K562 (cell line): ENCODE data around the gene TMOD3. TPM values are rescaled to one million over a fixed set of nuclear protein-coding genes. Genes with fewer than 3 reads are reported as not detected.

Experiments
- BRF1 ChIP-seq: IDR thresholded peaks from 3 replicates; pipeline ENCODE4 v1.6.1; 2011; ENCODE audit warnings: borderline replicate concordance, mild to moderate bottlenecking; ENCODE audit not compliant: insufficient read length; ENCODE audit errors: extremely low read depth
- ELF4 ChIP-seq: fragments of 450-650 bp; formaldehyde crosslinking; IDR thresholded peaks from 2 replicates; pipeline ENCODE4 v1.4.0; 2022; ENCODE audit warnings: missing genetic modification characterization
- ETV6 ChIP-seq, 3 experiments: fragments of 150-350 bp in 1 of 3; sonication (generic) in 1 of 3; formaldehyde crosslinking in 1 of 3; IDR thresholded peaks; 2 replicates each; pipeline versions ENCODE4 v1.6.1 to v1.8.0; 2014 to 2022; ENCODE audit warnings: borderline replicate concordance in 2 of 3, low read depth in 2 of 3, antibody characterized with exemption in 1 of 3, low read length in 1 of 3, mild to moderate bottlenecking in 1 of 3, missing genetic modification reagents in 1 of 3
- FOSL1 ChIP-seq: fragments of 200-800 bp; sonication (Bioruptor generic); conservative IDR thresholded peaks from 2 replicates; pipeline ENCODE4 v1.6.1; 2016; ENCODE audit warnings: missing genetic modification characterization, missing compliant biosample characterization
- HDAC8 ChIP-seq: fragments of 450-650 bp; IDR thresholded peaks from 2 replicates; pipeline ENCODE4 v1.6.1; 2016; ENCODE audit warnings: mild to moderate bottlenecking, missing genetic modification characterization, moderate library complexity, missing compliant biosample characterization
- KDM4B ChIP-seq, 2 experiments: fragments of 450-650 bp in 1 of 2; sonication (generic) in 1 of 2; IDR thresholded peaks; 2 replicates each; pipeline ENCODE4 v1.6.1; 2016 to 2017; ENCODE audit warnings: borderline replicate concordance in 2 of 2, antibody characterized with exemption in 1 of 2, low read depth in 1 of 2, mild to moderate bottlenecking in 1 of 2
- MCM5 ChIP-seq: fragments of 450-650 bp; IDR thresholded peaks from 2 replicates; pipeline ENCODE4 v1.6.1; 2016; ENCODE audit warnings: low read depth
- NFIC ChIP-seq: fragments of 450-650 bp; IDR thresholded peaks from 2 replicates; pipeline ENCODE4 v1.6.1; 2017; ENCODE audit warnings: mild to moderate bottlenecking, inconsistent platforms
- PCBP2 ChIP-seq: fragments of 200-400 bp; formaldehyde crosslinking; IDR thresholded peaks from 2 replicates; pipeline ENCODE4 v1.6.1; 2018; ENCODE audit warnings: low read length, low read depth, mild to moderate bottlenecking, moderate library complexity; ENCODE audit not compliant: poor library complexity, severe bottlenecking
- RFX5 ChIP-seq: IDR thresholded peaks from 2 replicates; pipeline ENCODE4 v1.6.1; 2011; ENCODE audit warnings: low read depth, mild to moderate bottlenecking, improper control_type of control experiment, low read length
- SRSF1 ChIP-seq: fragments of 200-400 bp; formaldehyde crosslinking; IDR thresholded peaks from 2 replicates; pipeline ENCODE4 v1.6.1; 2017; ENCODE audit warnings: mild to moderate bottlenecking, low read depth, low read length, moderate library complexity
- TAF1 ChIP-seq: IDR thresholded peaks from 2 replicates; pipeline ENCODE4 v1.6.1; 2011; ENCODE audit warnings: mild to moderate bottlenecking, low read length, moderate library complexity; ENCODE audit not compliant: insufficient read depth, control insufficient read depth, severe bottlenecking; ENCODE audit errors: extremely low read depth
- TBP ChIP-seq: optimal IDR thresholded peaks from 2 replicates; pipeline ENCODE3; 2011; ENCODE audit warnings: low read depth, low read length, improper control_type of control experiment
- TCF7L2 ChIP-seq: fragments of 150-350 bp; IDR thresholded peaks from 2 replicates; pipeline ENCODE4 v1.6.1; 2016; ENCODE audit warnings: low read depth, mild to moderate bottlenecking, low read length, moderate library complexity
- TEAD1 ChIP-seq, 2 experiments: fragments of 450-650 bp in 1 of 2; sonication (generic) in 1 of 2; formaldehyde crosslinking; IDR thresholded peaks; 2 replicates each; pipeline versions ENCODE4 v1.4.0 to v1.8.0; 2020 to 2022; ENCODE audit warnings: mild to moderate bottlenecking in 2 of 2, missing genetic modification reagents in 1 of 2
- ZBTB7A ChIP-seq: IDR thresholded peaks from 2 replicates; pipeline ENCODE4 v1.6.1; 2011; ENCODE audit warnings: low read depth, mild to moderate bottlenecking, low read length, moderate library complexity, borderline replicate concordance; ENCODE audit not compliant: control insufficient read depth
- ZC3H4 ChIP-seq: sonication (generic); formaldehyde crosslinking; IDR thresholded peaks from 2 replicates; pipeline ENCODE4 v1.9.0; 2021; ENCODE audit warnings: missing genetic modification reagents, borderline replicate concordance
- ZNF140 ChIP-seq: fragments of 250-450 bp; sonication (Bioruptor Pico); IDR thresholded peaks from 2 replicates; pipeline ENCODE4 v1.8.0; 2021; ENCODE audit warnings: moderate library complexity, mild to moderate bottlenecking, inconsistent platforms
- ZNF224 ChIP-seq: sonication (generic); formaldehyde crosslinking; IDR thresholded peaks from 2 replicates; pipeline ENCODE4 v1.8.0; 2022; ENCODE audit warnings: mild to moderate bottlenecking, missing genetic modification reagents
- ZNF274 ChIP-seq: IDR thresholded peaks from 2 replicates; pipeline ENCODE4 v1.6.1; 2011; ENCODE audit warnings: low read depth, mild to moderate bottlenecking, low read length, moderate library complexity, borderline replicate concordance
- ZNF583 ChIP-seq: fragments of 250-450 bp; sonication (Bioruptor Pico); IDR thresholded peaks from 2 replicates; pipeline ENCODE4 v1.4.0; 2020
- ZNF696 ChIP-seq: fragments of 250-450 bp; sonication (Bioruptor Pico); conservative IDR thresholded peaks from 2 replicates; pipeline ENCODE4 v1.4.0; 2020; ENCODE audit warnings: mild to moderate bottlenecking, moderate library complexity
- ZSCAN32 ChIP-seq: fragments of 450-650 bp; formaldehyde crosslinking; IDR thresholded peaks from 2 replicates; pipeline ENCODE4 v1.4.0; 2020; ENCODE audit warnings: mild to moderate bottlenecking, moderate library complexity
- polyA plus RNA-seq, 8 experiments: library from polyadenylated mRNA; depleted of rRNA in 4 of 8; stranded (reverse) in 5 of 8; unstranded in 3 of 8; fragments of >200 nt; fragmentation: Nextera tagmentation in 2 of 8; fragmentation: Illumina TruSeq in 1 of 8; extraction: Ambion mirVana in 2 of 8; extraction: Trizol in 1 of 8; gene quantifications; 2 replicates each; pipeline versions ENCODE4 v1.2.1 to v1.2.3, GENCODE V29; 2011 to 2014; ENCODE audit warnings: inconsistent platforms in 1 of 8, missing spikeins in 1 of 8
- total RNA-seq, 7 experiments: library from RNA; depleted of rRNA in 6 of 7; stranded (reverse); fragments of >200 nt in 6 of 7; fragmentation: Illumina TruSeq in 2 of 7; extraction: Trizol in 2 of 7; gene quantifications; 2 replicates each; pipeline versions ENCODE4 v1.2.1 to v1.2.3, GENCODE V29; 2011 to 2021; ENCODE audit warnings: low replicate concordance in 1 of 7
- TF ChIP-seq, protein P1 (sequence below), 2 experiments: fragments of 450-650 bp; IDR thresholded peaks; 2 replicates each; pipeline ENCODE4 v1.6.1; 2016
- TF ChIP-seq, protein P2 (sequence below): fragments of 200-800 bp; sonication (Bioruptor generic); IDR thresholded peaks from 2 replicates; pipeline ENCODE4 v1.6.1; 2017; ENCODE audit warnings: missing genetic modification characterization, missing compliant biosample characterization

Gene TMOD3
- total and polyA plus RNA-seq, 9 of the 15 experiments (the other 6 are each of a cell fraction or from before 2014, with no cell fraction given), result 6.8 to 45.0 (median 30.9) TPM

DNA sequence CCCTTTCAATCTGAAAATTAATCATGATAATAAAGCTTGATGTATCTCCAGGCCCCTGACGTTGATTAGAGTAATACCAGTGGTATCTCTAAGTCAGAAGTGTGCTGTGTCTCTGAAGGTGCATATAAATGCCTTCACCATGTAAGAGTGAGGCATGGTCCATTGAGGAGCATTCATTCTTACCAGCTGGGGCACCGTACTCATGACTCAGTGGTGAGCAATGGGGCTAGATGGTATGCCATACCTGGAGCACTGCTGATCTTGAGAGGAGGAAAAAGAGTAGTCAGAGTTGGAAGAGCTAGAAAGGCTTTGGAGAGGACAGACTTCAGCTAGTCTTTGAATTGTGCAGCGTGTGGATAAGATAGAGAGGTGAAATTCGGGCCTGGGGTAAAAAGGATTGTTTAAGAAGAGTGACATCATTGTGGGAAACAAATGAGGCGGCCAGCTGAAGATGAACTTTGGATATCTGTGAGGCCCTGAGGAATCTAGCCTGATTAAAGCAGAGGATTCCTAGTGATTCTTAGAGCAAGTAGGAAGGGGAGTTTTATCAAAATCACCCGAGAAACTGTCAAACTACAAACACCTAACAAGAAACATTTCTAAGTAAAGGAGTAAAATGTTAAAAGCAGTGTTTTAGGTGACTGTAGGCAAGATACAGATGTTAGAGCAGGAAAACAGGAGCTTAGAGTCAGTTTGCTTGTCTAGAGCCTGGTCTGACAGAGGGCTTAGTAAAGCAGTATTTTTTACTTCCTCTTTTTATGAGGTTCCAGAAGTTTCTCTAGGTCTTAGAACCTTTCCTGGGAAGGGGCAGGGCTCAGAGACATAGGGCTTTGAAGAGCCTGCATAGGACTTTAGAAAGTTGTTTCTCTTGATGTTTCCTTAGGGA, 13.6 kb downstream of the TMOD3 start (continued):
- TF ChIP-seq TBP (no peak), RFX5 (no peak), ZNF224 (CRISPR knock-in tag) (no peak), ZC3H4 (CRISPR knock-in tag) (no peak), ZNF696 (CRISPR knock-in tag) (no peak), MCM5 (no peak), ZNF274 (no peak), NFIC (no peak), ZBTB7A (no peak), TAF1 (no peak), SRSF1 (no peak), ZNF583 (CRISPR knock-in tag) (no peak), ELF4 (CRISPR knock-in tag) (no peak), TCF7L2 (no peak), BRF1 (no peak), FOSL1 (tag) (0 out of 2 replicates have a peak, but pooled peaks have one; percentile 25), PCBP2 (no peak), ZSCAN32 (CRISPR knock-in tag) (no peak), TEAD1 (CRISPR knock-in tag; IDR thresholded peaks at IDR 0.05) (no peak), ETV6 (IDR thresholded peaks at IDR 0.05; ENCODE audit: borderline replicate concordance in 1 of 2, low read depth in 2 of 2, low read length in 1 of 2) (0 out of 4 replicates have a peak, but pooled peaks of 1 of the 2 experiments have one; percentile 18), ETV6 (CRISPR knock-in tag; IDR thresholded peaks at IDR 0.05; ENCODE audit: borderline replicate concordance) (no peak), HDAC8 (tag) (no peak), ZNF140 (no peak), KDM4B (IDR thresholded peaks at IDR 0.05; ENCODE audit: borderline replicate concordance in 2 of 2, low read depth in 1 of 2) (no peak)
- TF ChIP-seq, protein P1, sequence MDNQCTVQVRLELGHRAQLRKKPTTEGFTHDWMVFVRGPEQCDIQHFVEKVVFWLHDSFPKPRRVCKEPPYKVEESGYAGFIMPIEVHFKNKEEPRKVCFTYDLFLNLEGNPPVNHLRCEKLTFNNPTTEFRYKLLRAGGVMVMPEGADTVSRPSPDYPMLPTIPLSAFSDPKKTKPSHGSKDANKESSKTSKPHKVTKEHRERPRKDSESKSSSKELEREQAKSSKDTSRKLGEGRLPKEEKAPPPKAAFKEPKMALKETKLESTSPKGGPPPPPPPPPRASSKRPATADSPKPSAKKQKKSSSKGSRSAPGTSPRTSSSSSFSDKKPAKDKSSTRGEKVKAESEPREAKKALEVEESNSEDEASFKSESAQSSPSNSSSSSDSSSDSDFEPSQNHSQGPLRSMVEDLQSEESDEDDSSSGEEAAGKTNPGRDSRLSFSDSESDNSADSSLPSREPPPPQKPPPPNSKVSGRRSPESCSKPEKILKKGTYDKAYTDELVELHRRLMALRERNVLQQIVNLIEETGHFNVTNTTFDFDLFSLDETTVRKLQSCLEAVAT (IDR thresholded peaks at IDR 0.05), result 0 out of 4 replicates have a peak, but pooled peaks of 1 of the 2 experiments have one; percentile 17
- TF ChIP-seq, protein P2, sequence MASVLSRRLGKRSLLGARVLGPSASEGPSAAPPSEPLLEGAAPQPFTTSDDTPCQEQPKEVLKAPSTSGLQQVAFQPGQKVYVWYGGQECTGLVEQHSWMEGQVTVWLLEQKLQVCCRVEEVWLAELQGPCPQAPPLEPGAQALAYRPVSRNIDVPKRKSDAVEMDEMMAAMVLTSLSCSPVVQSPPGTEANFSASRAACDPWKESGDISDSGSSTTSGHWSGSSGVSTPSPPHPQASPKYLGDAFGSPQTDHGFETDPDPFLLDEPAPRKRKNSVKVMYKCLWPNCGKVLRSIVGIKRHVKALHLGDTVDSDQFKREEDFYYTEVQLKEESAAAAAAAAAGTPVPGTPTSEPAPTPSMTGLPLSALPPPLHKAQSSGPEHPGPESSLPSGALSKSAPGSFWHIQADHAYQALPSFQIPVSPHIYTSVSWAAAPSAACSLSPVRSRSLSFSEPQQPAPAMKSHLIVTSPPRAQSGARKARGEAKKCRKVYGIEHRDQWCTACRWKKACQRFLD, result no peak
